ENCODE measurements around the gene PDGFB. TPM values are rescaled to one million over a fixed set of nuclear protein-coding genes. Genes with fewer than 3 reads are reported as not detected.

The PDGFB gene
- total and polyA plus RNA-seq, 9 of the 15 experiments (the other 6 are each of a cell fraction or from before 2014, with no cell fraction given) = 0.07 to 4.0 (median 0.48) TPM; not detected in 1

GRCh38 chr22:39239561-39240423, 5.0 kb downstream of the PDGFB start:
- Histone ChIP-seq H3K79me2 (ENCODE audit: control insufficient read depth, insufficient read depth, low read length) (no peaks in the 10 kb centered on the region; the same call in 2 of the 3 replicates), H3K9ac (ENCODE audit: insufficient read depth in 1 of 2, low read depth in 2 of 2, low read length in 2 of 2) (no peak overlapping the region), H3K36me3 (ENCODE audit: control insufficient read depth, insufficient read depth, low read length) (no peaks in the 10 kb centered on the region), H3K4me3 (no peak overlapping the region), H3K4me2 (ENCODE audit: insufficient read depth, low read length) (no peak overlapping the region), H3K27ac (ENCODE audit: extremely low read depth, low read depth, low read length) (no peak overlapping the region), H4K20me1 (replicated peaks; ENCODE audit: control insufficient read depth, insufficient read depth, low read length) (peaks cover 4% of the 10 kb centered on the region; the same call in 1 of the 2 replicates), H3K27me3 (ENCODE audit: control insufficient read depth in 2 of 2, insufficient read depth in 2 of 2, low read length in 2 of 2) (no peaks in the 10 kb centered on the region), H3K4me1 (replicated peaks in 1 of 2; ENCODE audit: control insufficient read depth in 2 of 2, insufficient read depth in 2 of 2, low read length in 2 of 2) (peaks cover 25 to 74% of the 10 kb centered on the region in 2 experiments; a peak in 4 of 5 replicates), H3K9me3 (replicated peaks; ENCODE audit: control insufficient read depth, insufficient read depth, low read depth, low read length) (no peaks in the 10 kb centered on the region), H2AFZ (ENCODE audit: low read depth, low read length) (no peak overlapping the region), H3K9me1 (ENCODE audit: control insufficient read depth, insufficient read depth, low read length) (no peaks in the 10 kb centered on the region)
- BruUV-seq (replicated peaks) = no TSS peak
- FAIRE-seq (no peak), DNase-seq (ENCODE audit: extremely low read depth in 1 of 4, low spot score in 3 of 4) (no peak), ATAC-seq (no peak)
- CTCF ChIA-PET (ENCODE audit: low intra/inter-chr PET ratio) = no interaction called here
- 73% methylated on average over 15 of the region's 20 CpGs for WGBS (ENCODE audit: insufficient coverage, low coverage, missing lambda C conversion rate)
- POLR2A ChIA-PET = interaction anchor here (0.5 to 1.3 kb wide), 4 partner anchors 14 to 1993 kb away, joined by 3 read pairs; no protein-coding TSS in a partner anchor
- intact Hi-C loops (cut with micrococcal nuclease) (loop anchor here (10.0 kb wide), 1 partner anchor 65 kb away; no protein-coding TSS in a partner anchor), in situ Hi-C loops (cut with MboI) (no loop called here)
- TF ChIP-seq PRDM10 (IDR thresholded peaks at IDR 0.05; ENCODE audit: partially characterized antibody) = no peak
- TF ChIP-seq ERF (CRISPR knock-in tag; IDR thresholded peaks at IDR 0.05) = no peak
- TF ChIP-seq MTA2 (IDR thresholded peaks at IDR 0.05; ENCODE audit: low read depth) = no peak
- no peak for TF ChIP-seq ETV1 (tag; conservative IDR thresholded peaks at IDR 0.05; ENCODE audit: low read depth)
- no peak for TF ChIP-seq CBX2 (IDR thresholded peaks at IDR 0.05; ENCODE audit: insufficient read depth, low read length, poor library complexity, severe bottlenecking)
- no peak for TF ChIP-seq STAG1 (CRISPR knock-in tag; IDR thresholded peaks at IDR 0.05; ENCODE audit: borderline replicate concordance)
- no peak for TF ChIP-seq MAFK (IDR thresholded peaks at IDR 0.05; ENCODE audit: low read length)
- TF ChIP-seq SIN3B (IDR thresholded peaks at IDR 0.05; ENCODE audit: low read depth) = no peak
- no peak for TF ChIP-seq KDM2B (CRISPR knock-in tag; IDR thresholded peaks at IDR 0.05)
- TF ChIP-seq, protein P1, sequence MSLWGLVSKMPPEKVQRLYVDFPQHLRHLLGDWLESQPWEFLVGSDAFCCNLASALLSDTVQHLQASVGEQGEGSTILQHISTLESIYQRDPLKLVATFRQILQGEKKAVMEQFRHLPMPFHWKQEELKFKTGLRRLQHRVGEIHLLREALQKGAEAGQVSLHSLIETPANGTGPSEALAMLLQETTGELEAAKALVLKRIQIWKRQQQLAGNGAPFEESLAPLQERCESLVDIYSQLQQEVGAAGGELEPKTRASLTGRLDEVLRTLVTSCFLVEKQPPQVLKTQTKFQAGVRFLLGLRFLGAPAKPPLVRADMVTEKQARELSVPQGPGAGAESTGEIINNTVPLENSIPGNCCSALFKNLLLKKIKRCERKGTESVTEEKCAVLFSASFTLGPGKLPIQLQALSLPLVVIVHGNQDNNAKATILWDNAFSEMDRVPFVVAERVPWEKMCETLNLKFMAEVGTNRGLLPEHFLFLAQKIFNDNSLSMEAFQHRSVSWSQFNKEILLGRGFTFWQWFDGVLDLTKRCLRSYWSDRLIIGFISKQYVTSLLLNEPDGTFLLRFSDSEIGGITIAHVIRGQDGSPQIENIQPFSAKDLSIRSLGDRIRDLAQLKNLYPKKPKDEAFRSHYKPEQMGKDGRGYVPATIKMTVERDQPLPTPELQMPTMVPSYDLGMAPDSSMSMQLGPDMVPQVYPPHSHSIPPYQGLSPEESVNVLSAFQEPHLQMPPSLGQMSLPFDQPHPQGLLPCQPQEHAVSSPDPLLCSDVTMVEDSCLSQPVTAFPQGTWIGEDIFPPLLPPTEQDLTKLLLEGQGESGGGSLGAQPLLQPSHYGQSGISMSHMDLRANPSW (CRISPR knock-in tag; IDR thresholded peaks at IDR 0.05) = no peak
- no peak for TF ChIP-seq CHD4 (IDR thresholded peaks at IDR 0.05; ENCODE audit: insufficient read depth, insufficient replicate concordance, low read depth, low read length, poor library complexity, severe bottlenecking)
- no peak for TF ChIP-seq MIER1 (IDR thresholded peaks at IDR 0.05; ENCODE audit: low read depth)

Measured in K562 (cell line).